GM12874 (cell line): Measurements from ENCODE around the gene ZW10.

Source experiments
- CTCF ChIP-seq: IDR thresholded peaks from 2 replicates; pipeline ENCODE4 v1.5.1; 2011; ENCODE audit warnings: low read depth, mild to moderate bottlenecking, control low read depth, low read length, moderate library complexity; ENCODE audit not compliant: insufficient read depth

ZW10 gene

GRCh38 chr11:113773416-113774173 lies at the start of gene ZW10:
TSS of gene ZW10 (minus strand) at chr11:113773692. CDS start at chr11:113773666, 26 bp downstream.
- TF ChIP-seq CTCF = peak; percentile 63

GRCh38 chr11:113818426-113818825 lies 44.9 kb upstream of the ZW10 start:
- TF ChIP-seq CTCF = no peak

- TF ChIP-seq CTCF = no peak
These were observed 44.1 kb upstream of the ZW10 start for GRCh38 chr11:113817626-113818025.

- no peak for TF ChIP-seq CTCF
These were observed 43.7 kb upstream of the ZW10 start for GRCh38 chr11:113817162-113817561.

- no peak for TF ChIP-seq CTCF
These were observed 40.7 kb upstream of the ZW10 start for GRCh38 chr11:113814181-113814580.

- no peak for TF ChIP-seq CTCF
These were observed 35.4 kb upstream of the ZW10 start for GRCh38 chr11:113808931-113809330.

- peak; percentile 64 for TF ChIP-seq CTCF
These were observed 32.9 kb upstream of the ZW10 start for GRCh38 chr11:113806406-113806805.
